ENCODE data around the gene DBP. TPM values are rescaled to one million over a fixed set of nuclear protein-coding genes. Genes with fewer than 3 reads are reported as not detected.
A peak's percentile ranks its signal among the peaks of the same experiment; 100 is the strongest.

Gene DBP
- total and polyA plus RNA-seq, 2 of the 13 experiments (the other 11 are each of a cell fraction or from before 2014, with no cell fraction given), result 1.7 to 5.8 TPM

DNA sequence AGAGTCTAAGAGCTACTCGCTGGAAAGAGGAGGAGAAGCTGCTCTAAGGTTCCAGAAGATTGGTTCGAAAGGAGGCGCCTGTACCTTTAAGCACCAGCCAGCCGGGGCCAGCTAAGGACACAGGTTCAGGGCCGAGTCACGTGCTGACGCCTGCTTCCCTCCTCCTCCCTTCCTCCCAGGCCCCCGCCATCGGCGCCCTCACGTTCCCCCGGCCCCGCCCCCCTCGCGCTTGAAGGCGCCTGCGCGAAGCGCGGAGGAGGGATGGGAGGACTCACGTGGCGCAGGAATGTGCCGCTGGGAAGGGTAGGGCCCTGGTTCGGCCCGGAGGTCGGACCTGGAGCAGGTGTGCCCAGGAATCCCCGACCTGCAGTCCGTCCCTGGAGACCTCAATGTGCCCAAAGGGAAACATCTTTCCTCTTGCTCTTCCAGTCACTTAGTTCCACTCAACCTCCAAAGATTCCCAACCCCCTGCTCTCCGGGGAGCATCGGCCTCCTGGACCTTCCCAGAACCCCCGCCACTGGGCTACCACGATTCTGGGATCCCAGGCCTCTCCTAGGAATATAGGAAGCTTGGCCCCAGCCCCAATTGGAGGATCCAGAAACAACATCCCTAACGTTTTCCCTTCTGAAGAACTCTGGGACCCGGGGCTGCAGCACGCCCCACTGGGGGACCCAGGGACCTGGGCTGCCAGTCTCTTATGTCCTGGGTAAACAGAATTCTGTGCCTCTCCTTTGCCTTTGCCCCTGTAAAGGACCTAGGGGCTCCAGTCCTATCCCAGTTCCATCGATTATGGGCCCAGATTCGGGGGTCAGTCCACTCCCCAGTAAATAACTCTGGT, 2.5 kb downstream of the DBP start (continued):
- TF ChIP-seq, protein P1, sequence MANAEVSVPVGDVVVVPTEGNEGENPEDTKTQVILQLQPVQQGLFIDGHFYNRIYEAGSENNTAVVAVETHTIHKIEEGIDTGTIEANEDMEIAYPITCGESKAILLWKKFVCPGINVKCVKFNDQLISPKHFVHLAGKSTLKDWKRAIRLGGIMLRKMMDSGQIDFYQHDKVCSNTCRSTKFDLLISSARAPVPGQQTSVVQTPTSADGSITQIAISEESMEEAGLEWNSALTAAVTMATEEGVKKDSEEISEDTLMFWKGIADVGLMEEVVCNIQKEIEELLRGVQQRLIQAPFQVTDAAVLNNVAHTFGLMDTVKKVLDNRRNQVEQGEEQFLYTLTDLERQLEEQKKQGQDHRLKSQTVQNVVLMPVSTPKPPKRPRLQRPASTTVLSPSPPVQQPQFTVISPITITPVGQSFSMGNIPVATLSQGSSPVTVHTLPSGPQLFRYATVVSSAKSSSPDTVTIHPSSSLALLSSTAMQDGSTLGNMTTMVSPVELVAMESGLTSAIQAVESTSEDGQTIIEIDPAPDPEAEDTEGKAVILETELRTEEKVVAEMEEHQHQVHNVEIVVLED (CRISPR knock-in tag; IDR thresholded peaks at IDR 0.05; ENCODE audit: borderline replicate concordance), result peak; percentile 78
- TF ChIP-seq ZNF749 (CRISPR knock-in tag; IDR thresholded peaks at IDR 0.05; ENCODE audit: borderline replicate concordance), result no peak; the same call in 1 of the 2 replicates
- TF ChIP-seq ZNF232 (CRISPR knock-in tag; IDR thresholded peaks at IDR 0.05; ENCODE audit: borderline replicate concordance), result peak; percentile 43; the same call in 1 of the 2 replicates
- peak; percentile 64; the same call in 1 of the 2 replicates for TF ChIP-seq FOXC1 (CRISPR knock-in tag; IDR thresholded peaks at IDR 0.05; ENCODE audit: borderline replicate concordance)
- TF ChIP-seq ZSCAN21 (CRISPR knock-in tag; IDR thresholded peaks at IDR 0.05; ENCODE audit: borderline replicate concordance), result no peak; the same call in 1 of the 2 replicates
- TF ChIP-seq ZNF639 (CRISPR knock-in tag; conservative IDR thresholded peaks at IDR 0.05), result no peak
- no peak for TF ChIP-seq KDM6A (CRISPR knock-in tag; IDR thresholded peaks at IDR 0.05; ENCODE audit: low read depth)
- peak; percentile 60 for TF ChIP-seq HNRNPLL (IDR thresholded peaks at IDR 0.05; ENCODE audit: low read depth, low read length, poor library complexity, severe bottlenecking)
- TF ChIP-seq, protein P2, sequence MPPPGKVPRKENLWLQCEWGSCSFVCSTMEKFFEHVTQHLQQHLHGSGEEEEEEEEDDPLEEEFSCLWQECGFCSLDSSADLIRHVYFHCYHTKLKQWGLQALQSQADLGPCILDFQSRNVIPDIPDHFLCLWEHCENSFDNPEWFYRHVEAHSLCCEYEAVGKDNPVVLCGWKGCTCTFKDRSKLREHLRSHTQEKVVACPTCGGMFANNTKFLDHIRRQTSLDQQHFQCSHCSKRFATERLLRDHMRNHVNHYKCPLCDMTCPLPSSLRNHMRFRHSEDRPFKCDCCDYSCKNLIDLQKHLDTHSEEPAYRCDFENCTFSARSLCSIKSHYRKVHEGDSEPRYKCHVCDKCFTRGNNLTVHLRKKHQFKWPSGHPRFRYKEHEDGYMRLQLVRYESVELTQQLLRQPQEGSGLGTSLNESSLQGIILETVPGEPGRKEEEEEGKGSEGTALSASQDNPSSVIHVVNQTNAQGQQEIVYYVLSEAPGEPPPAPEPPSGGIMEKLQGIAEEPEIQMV (CRISPR knock-in tag; IDR thresholded peaks at IDR 0.05; ENCODE audit: low read depth), result peak; percentile 57; the same call in 1 of the 2 replicates
- 0 out of 2 replicates have a peak, but pooled peaks have one; percentile 21 for TF ChIP-seq NKX3-1 (CRISPR knock-in tag; IDR thresholded peaks at IDR 0.05)
- peak; percentile 47; the same call in 1 of the 2 replicates for TF ChIP-seq SALL2 (CRISPR knock-in tag; IDR thresholded peaks at IDR 0.05)
- TF ChIP-seq HOXA5 (CRISPR knock-in tag; IDR thresholded peaks at IDR 0.05), result peak; percentile 65; the same call in 1 of the 2 replicates
- TF ChIP-seq FLYWCH1 (CRISPR knock-in tag; IDR thresholded peaks at IDR 0.05), result no peak
- 0 out of 2 replicates have a peak, but pooled peaks have one; percentile 48 for TF ChIP-seq ZNF790 (CRISPR knock-in tag; IDR thresholded peaks at IDR 0.05; ENCODE audit: borderline replicate concordance)
- peak; percentile 74; the same call in 1 of the 2 replicates for TF ChIP-seq NCOR1 (IDR thresholded peaks at IDR 0.05; ENCODE audit: borderline replicate concordance, low read length)
- TF ChIP-seq, protein P3, sequence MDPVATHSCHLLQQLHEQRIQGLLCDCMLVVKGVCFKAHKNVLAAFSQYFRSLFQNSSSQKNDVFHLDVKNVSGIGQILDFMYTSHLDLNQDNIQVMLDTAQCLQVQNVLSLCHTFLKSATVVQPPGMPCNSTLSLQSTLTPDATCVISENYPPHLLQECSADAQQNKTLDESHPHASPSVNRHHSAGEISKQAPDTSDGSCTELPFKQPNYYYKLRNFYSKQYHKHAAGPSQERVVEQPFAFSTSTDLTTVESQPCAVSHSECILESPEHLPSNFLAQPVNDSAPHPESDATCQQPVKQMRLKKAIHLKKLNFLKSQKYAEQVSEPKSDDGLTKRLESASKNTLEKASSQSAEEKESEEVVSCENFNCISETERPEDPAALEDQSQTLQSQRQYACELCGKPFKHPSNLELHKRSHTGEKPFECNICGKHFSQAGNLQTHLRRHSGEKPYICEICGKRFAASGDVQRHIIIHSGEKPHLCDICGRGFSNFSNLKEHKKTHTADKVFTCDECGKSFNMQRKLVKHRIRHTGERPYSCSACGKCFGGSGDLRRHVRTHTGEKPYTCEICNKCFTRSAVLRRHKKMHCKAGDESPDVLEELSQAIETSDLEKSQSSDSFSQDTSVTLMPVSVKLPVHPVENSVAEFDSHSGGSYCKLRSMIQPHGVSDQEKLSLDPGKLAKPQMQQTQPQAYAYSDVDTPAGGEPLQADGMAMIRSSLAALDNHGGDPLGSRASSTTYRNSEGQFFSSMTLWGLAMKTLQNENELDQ (CRISPR knock-in tag; IDR thresholded peaks at IDR 0.05; ENCODE audit: borderline replicate concordance), result no peak
- no peak for TF ChIP-seq SRF (IDR thresholded peaks at IDR 0.05; ENCODE audit: low read depth, low read length)
- no peak for TF ChIP-seq ZNF431 (CRISPR knock-in tag; IDR thresholded peaks at IDR 0.05; ENCODE audit: borderline replicate concordance, low read depth)

All from HepG2 (cell line).